NCI-H2029 treated with DMSO at 0.1 percent for 48 hours (cell line): ENCODE measurements around the gene TBXAS1.
"Not testable (repeated sequence)": the region's sequence is repeated elsewhere in the genome, so short reads cannot be mapped to it uniquely, and the experiment has no call there.

ENCODE experiments used
- DNase-seq: peaks from one replicate; lab custom pipeline; 2025; lab: John Stamatoyannopoulos, UW

TBXAS1 gene

GRCh38 chr7:139914306-139915267, 85.5 kb downstream of the TBXAS1 start:
- no peak for DNase-seq

DNA sequence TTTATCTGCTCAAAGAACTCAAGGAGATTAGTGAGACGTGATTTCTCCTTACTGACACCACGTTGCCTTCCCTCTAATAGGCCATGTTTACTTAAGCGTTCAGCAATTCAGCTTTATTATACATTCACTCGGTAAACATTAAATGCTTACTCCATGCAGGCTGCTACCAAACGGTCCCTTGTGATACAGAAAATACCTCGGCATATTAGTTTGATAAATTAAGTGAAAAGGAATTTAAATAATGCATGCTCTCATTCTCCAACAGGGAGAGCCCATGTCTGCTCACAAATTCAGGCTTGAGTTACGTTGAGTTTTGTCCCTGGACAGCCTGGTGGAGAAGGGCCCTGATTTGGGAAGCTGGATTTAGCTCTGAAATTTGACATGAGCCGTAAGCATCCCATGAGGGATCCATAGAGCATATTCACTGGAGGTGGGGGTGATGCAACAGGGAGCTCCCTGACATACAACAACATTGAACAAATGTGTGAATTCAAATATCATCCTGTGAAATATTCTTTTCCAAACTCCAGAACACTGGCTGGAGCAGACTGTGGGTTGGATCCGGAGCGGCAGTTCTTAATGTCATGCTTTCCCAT, 86.3 kb downstream of the TBXAS1 start:
- no peak for DNase-seq

DNA sequence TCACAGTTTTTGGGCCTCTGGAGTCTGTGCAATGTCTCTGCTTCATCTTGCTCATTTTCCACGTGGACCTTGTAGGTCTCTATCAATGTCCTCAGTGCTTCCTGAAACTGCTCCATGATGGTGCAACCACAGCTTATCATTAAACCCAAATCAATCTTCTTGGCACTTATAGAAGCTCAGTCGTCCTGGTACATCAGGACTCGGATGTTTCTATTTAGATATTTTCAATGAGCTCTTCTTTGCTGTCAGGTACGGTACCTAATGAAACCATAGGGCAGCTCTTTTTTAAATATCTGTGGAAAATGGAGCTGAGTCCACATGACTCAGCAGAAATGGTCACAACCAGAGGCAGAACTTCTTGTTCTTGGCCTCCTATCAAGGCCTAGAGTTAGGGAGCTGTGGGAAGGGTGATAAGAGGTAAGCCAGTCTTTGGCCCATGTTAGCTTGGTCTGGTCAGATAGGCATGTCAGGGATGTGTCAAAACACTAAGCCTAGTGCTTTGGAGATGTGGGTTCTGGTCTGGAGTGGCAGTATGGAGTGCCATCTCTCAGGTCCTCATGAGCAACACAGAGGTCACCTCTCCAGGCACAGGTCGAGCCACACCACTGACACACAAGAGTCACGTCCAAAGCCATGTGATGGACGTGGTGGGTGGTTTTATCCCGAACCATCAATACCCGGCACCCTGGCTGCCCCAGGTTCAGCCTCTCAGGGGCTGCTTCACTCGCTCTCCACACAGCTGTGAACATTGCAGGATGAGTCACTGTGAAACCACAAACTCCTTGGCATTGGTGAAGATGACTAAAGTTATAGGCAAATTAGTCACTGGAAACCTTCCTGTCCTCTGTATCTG, 87.0 kb downstream of the TBXAS1 start:
- DNase-seq = no peak

GRCh38 chr7:139916717-139917395, 87.8 kb downstream of the TBXAS1 start:
- DNase-seq = no peak

DNA sequence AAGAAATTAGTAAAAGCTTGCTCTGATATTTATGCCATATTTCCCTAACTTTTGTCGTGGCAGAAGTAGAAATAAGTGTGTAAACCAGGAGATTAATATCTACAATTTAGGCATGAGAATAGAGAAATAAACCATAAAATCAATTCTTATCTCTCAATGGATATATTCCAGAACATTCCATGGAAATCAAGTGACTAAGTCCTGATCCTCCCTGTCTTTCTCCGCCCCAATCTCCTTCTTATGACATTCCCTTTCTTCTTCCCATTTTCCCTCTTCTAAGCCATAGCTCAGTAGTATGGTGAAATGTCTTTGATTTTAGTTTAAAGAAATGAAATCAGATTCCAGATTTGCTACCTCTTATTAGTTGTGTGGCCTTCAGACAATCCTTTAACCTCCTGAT, 88.8 kb downstream of the TBXAS1 start:
- no peak for DNase-seq

- DNase-seq = no peak
Observed at GRCh38 chr7:139918480-139918879, 89.4 kb downstream of the TBXAS1 start.

DNA sequence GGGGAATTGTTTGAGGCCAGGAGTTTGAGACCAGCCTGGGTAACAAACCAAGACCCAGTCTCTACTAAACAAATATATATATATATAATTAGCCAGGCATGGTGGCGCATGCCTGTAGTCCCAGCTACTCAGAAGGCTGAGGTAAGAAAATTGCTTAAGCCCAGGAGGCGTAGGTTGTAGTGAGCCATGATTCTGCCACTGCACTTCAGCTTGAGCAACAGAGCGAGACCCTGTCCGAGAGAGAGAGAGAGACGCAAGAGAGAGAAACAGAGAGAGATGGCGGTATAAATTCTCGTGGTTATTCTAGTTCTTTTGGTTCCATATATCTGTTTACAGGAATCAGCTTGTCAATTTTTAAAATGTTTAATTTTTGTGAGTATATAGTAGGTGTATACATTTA, 94.0 kb downstream of the TBXAS1 start:
- no peak for DNase-seq

DNA sequence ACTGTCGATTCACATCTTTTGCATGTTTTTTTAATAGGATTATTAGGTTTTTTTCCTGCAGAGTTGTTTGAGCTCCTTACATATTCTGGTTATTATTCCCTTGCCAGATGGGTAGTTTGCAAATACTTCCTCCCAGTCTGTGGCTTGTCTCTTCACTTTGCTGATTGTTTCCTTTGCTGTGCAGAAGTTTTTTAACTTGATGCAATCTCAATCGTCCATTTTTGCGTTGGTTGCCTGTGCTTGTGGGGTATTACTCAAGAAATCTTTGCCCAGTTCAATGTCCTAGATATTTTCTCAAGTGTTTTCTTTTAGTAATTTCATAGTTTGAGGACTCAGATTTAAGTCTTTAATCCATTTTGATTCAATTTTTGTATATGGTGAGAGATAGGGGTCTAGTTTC, 95.4 kb downstream of the TBXAS1 start:
- DNase-seq = no peak

DNA sequence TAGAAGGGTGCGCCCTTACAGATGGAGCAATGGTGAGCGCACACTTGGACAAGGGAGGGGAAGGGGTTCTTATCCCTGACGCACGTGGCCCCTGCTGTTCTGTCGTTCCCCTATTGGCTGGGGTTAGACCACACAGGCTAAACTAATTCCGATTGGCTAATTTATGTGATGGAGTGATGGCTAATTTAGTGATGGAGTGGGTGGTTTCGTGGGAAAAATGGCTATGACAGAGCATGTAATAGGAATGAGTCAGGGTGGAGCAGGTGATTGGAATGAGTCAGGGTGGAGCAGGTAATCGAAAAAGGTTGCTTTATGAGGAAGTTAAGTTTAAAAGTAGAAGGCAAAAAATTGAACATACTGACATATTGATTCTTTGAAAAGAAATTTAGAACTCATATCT, 100.2 kb downstream of the TBXAS1 start:
- DNase-seq = not testable (repeated sequence)

DNA sequence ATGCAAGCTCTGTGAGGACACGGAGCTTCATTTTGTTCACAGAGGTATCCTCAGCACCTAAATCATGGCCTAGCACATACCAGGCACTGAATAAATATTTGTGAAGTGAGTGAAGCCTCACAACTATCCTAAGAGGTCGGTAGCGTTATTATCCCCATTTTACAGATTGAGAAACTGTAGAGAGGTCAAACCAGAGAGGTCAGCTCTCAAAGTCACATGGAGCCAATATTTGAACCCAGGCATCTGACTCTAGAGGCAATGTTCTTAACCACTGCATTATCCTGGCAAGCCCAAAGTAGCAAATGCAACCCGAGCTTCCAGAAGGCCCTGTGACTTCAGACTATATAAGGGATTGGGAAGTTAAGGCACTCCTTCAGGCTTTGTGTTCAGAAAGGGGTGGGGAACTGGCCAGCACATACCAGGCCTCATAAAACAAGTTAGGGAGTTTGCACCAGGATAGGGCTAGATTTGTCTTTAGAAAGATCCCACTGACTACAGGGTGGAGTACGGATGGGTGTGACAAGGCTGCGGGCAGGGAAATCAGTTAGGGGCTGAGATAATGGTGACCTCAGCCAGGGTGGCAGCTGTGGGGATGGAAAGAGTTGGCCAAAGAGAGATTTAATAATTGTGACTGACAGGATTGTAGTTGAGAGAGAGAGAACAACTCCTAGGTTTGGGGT, 101.4 kb downstream of the TBXAS1 start:
- DNase-seq = no peak

- DNase-seq = no peak
Observed at GRCh38 chr7:139931190-139931934, 102.3 kb downstream of the TBXAS1 start.

GRCh38 chr7:139932531-139932930, 103.5 kb downstream of the TBXAS1 start:
- no peak for DNase-seq

DNA sequence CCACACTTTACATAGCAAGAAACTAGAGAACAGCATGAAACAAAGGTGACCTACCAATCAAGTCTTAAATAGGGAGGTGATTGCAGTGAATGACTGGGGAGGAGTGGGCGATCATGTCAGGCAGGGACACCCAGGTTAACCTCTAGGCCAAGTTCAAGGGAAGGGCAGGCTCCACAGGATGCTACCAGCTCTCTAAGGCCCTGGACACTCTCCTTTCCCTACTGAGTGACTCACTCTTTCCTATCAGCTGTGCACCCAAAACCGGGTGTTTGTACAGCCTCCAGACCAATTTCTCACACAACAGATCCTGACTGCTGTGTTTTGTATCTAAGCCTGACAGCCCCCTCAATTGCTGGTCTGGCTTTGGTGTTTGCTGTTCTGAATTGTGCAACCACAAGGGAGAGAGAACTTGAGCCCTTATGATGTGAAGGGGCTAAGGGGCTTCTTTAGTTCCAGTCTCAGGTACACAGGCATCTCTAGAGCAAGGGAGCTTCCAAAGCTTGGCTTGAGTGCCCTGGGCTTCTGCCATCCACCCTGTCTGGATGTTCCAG, 107.8 kb downstream of the TBXAS1 start:
- no peak for DNase-seq

GRCh38 chr7:139937715-139938114, 108.7 kb downstream of the TBXAS1 start:
- no peak for DNase-seq

- no peak for DNase-seq
Observed at GRCh38 chr7:139940866-139941265, 111.8 kb downstream of the TBXAS1 start.

DNA sequence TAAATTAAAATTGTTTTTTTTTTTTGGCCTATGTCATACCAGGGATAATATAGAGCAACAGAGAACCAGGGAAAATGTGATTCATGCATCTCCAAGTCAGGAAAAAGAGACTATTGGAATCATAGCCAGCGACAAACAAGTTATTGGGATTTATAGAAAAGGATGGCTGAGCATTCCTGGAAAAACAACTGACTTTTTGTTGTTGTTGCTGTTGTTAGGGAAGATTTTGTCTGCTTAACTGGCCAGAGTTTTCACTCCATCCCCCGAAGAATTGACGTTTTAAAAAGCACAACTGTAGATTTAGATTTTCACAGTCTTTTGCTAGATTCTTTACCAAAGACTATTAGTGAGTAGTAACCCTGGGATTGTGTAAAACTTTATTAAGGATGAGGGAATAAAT, 112.4 kb downstream of the TBXAS1 start:
- DNase-seq = no peak

DNA sequence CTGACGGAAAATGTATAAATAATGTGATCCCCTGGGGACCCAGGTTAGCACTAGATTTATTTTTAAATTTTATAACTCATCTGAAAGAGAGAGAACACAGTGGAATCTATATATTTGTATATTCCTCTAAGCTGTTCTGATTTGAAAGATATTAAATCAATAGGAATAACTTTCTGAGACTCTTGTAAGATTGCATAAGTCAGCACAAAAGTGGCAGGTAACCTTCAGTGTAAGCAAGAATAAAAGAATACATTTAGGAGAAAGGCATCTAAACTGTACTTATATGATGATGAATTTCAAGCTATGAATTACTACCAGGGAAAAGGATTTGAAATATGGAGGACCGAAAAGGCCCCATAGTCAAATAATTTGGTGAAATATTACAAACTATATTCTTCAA, 112.8 kb downstream of the TBXAS1 start:
- DNase-seq = no peak

DNA sequence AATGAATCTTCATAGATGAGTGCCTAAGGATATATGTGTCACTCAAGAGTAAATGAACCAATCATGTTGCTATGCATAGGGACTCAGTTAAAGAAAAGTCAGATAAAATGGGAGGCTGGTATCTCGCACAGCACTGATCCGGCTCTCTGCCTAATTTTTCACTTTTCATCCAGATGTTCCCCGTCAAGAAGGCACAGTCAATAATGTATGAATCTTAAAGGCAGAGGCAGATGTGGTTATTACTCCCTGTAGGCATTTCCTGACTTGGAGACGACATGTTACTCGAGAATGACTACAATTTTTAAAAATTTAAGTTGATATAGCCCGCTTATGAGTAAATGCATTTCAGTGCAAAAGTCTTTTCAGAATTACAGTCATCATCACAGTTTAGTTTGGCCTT, 113.6 kb downstream of the TBXAS1 start:
- DNase-seq = no peak

GRCh38 chr7:139943401-139943800, 114.3 kb downstream of the TBXAS1 start:
- no peak for DNase-seq

- DNase-seq = no peak
Observed at GRCh38 chr7:139944248-139944647, 115.2 kb downstream of the TBXAS1 start.
